GM21526 (cell line): ENCODE measurements around the gene GYPB.
"Not testable (repeated sequence)": the region's sequence is repeated elsewhere in the genome, so short reads cannot be mapped to it uniquely, and the experiment has no call there.

Experiments
- ATAC-seq: cut with Tn5 transposase; IDR thresholded peaks from one replicate; pipeline ENCODE4 v1.9.1; 2021; ENCODE audit warnings: moderate library complexity; ENCODE audit not compliant: unreplicated experiment, low FRiP score

Gene GYPB

GRCh38 chr4:143950185-143950584, 69.0 kb downstream of the GYPB start:
- not testable (repeated sequence) for ATAC-seq

- ATAC-seq: not testable (repeated sequence)
Measured at GRCh38 chr4:143947493-143947892, 71.7 kb downstream of the GYPB start.
